Measurements from ENCODE around the gene STK32B.

STK32B gene

DNA sequence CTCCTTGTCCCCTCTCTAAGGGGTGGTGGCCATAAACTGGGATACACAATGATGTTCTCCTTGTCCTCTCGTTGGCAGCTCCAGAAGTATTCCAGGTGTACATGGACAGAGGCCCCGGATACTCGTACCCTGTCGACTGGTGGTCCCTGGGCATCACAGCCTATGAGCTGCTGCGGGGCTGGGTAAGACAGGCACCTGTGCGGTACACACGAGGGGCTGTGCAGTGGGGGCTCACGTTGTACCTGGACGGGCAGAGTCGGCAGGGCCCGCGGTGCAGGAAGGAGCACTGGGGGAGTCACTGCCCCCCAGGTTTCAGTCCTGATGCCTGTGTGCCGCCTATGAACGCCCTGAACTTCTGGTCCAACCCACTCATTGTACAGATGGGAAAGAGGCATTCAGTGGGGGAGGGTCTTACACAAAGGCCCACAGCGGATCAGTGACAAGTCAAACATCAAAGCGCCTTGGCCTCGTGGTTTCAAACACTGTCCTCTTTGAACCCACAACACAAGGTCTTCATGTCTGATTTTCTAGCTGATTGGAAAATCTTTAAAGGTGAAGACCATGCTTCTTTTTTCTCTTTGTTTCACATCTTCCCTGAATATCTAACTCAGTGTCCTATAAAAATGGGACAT, 395.4 kb downstream of the STK32B start:
- no peak for DNase-seq (ENCODE audit: low read depth)

DNA sequence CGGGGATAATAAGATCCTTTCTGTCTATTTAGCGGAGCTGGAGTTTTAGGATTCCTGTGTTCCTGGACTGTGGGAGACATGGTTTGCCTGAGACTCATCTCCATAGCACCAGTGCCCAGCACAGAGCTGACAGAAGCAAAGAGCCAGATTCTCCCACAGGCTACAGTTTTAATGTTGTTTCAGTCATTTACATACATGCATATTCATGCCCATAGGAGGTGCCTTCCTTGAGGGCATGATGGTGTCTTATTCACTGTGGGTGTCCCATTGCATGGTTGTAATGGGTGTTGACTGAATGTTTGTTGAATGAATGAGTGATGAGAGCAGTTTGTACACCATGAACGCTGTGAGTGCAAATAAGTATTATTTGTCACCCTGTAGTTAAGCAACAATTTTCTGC, 396.5 kb downstream of the STK32B start:
- DNase-seq (ENCODE audit: low read depth), result no peak

DNA sequence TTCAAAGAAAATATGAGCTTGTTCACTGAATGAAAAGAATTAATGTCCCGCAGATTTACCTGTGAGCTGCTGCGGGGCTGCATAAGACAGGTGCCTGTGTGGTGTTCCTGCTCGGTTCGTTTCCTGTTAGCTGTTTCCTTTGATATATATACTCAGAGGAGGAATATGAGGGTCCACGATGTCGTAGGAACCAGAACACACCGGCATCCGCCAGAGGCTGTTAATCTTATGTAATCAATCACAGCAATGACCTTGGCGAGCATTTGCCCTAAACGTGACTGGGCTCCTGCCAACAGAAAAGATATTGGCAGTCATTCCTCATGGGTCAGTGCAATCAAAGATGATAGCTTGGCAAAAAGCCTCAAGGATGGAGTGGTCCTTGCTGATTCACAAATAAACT, 396.9 kb downstream of the STK32B start:
- DNase-seq (ENCODE audit: low read depth), result no peak

DNA sequence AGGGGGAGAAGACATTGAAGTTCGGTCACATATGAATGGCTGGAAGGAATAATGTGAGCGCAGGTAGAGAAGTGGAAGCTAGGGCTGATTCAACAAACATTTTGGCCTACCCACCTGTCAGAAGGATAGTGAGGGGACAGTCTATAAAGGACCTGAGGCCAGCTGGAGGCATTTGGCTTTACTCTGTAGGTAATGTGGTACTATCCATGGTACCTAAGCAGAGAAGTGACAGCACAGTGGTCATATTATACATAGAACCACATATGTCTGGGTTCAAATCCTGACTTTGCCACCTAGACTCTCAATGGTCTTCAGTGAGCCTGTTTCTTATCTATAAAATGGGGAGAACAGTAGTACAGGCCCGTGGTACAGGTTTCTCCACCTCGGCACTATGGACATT, 400.0 kb downstream of the STK32B start:
- DNase-seq (ENCODE audit: low read depth), result no peak

DNA sequence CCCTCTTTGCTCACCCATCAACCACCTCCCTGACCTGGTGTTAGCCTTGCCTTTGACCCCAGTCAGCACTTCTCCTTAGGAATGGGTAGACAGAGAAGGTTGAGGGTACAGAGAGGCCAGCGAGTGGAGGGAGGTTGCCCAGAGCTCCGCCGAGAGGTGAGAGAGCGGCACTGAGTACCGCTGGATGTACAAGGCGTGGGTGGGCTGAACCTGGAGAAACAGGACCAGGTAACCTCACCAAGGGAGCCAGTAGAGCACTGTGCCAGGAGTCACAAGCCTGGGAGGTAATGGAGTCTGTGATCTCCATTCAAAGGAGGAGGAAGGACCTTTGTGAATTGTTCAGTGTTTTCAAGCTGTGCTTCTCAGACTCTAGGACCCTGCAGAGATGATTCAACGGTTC, 400.9 kb downstream of the STK32B start:
- DNase-seq (ENCODE audit: low read depth), result no peak

DNA sequence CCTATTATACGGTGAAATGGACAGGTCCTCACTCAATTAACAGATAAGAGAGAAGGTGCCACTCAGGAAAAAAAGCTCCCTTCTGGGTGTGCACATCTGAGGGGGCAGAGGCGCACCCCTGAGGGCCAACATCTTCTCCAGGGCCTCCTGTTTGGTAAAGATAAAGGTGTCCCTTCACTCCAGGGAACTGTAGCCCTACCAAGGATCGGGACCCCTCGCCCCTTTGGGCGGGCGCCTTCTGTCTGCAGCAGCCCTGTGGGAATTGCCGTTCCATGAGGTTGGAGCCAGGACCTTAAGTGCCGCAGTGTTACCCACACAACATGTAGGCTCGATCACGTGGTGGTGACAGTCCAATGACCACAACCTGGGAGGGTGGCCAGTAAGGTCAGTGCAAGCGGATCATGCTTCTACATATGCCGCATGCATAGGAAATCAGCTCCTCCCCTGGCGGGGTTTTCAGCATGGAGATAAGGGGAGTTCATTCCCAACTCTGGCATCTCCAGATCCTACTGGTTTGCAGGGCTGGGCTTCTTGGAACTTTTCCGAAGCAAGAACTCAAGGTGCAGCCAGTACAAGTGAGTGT, 403.8 kb downstream of the STK32B start:
- no peak for DNase-seq (ENCODE audit: low read depth)

DNA sequence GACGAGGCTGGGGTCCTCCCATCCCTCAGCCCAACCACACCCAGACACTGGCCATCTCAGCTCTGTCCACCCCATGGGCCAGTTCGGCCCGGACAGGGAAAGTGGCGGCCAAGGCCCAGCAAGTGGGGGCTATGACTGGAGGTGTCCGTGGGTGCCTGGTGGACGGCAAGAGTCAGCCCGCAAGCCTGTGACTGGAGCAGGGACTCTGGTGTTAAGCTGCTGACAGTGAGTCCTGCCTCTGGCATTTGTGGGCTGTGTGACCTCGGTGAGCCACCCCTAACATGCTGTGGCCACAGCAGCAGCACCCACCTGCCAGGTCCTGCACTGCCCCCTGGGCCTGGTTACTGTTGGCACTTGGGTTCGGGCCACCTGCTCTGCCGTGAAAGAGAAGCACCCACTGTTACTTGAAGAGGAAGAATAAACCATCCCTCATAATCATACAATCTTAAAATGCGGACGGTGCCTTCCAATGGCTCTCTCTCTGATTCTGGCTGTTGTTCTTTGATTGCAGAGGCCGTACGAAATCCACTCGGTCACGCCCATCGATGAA, 405.1 kb downstream of the STK32B start:
- DNase-seq (ENCODE audit: low read depth), result no peak

DNA sequence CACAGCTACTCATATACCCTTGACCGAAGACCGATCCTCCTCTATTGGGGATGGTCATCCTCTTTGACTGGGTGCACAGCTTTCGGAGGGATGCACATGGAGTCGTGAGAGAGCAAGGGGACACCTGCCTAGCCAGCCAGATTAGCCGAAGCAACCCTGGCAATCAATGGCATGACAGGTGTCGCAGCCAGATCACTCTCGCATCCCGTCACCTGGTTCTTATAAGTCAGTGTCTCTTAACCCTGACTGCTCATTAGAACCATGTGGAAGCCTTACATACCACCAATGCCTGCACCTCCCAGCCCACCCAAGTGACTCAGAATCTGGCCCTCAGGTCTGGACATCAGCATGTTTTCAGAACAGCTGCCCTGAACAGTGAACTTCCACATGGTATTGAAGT, 407.4 kb downstream of the STK32B start:
- no peak for DNase-seq (ENCODE audit: low read depth)

DNA sequence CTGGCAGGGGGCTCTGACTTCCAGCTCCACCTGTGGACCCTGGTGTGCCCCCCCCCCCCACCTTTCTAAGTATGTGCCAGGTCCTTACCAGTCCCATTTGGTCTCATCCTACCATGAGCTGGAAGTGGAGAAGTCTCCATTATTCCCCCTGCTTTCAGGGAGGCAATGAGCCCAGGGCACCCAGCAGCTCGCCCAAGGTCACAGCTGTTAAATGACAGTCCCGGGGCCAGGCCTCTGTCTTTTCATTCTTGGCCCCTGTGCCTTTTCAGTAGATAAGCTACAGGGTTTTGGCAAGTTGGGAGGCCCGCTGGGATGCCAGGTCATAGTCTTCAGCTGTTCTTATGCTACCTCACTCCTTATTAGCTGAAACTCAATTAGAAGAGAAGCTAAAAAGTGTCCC, 408.0 kb downstream of the STK32B start:
- no peak for DNase-seq (ENCODE audit: low read depth)

DNA sequence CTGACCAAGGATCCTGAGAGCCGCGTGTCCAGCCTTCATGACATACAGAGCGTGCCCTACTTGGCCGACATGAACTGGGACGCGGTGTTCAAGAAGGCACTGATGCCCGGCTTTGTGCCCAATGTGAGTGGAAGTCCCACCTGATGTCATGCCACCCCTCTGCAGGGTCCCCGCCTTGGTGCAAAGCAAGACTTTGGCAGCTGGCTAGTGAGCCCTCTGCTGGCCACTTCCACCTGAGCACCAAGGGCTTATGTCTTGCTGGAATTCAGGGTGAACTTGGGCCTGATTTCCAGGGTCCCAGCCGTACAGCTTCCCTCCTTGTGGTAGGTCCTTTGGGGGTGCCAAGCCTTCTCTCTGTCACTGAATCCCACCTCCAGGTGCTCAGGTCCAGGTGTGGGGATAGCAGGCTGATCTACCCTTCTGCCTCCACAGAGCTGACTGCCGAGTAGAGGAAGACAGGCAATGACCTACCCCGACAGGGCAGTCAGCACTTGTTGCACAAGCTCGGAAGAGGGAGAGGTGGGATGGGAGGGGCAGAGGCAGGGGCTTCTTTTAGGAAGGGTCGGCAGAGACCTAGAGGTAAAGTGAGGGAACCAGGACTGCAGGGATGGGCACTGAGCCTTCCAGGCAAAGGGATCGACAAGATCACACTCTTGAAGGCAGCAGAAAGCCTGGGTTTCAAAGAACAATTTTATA, 409.0 kb downstream of the STK32B start:
- DNase-seq (ENCODE audit: low read depth), result no peak

DNA sequence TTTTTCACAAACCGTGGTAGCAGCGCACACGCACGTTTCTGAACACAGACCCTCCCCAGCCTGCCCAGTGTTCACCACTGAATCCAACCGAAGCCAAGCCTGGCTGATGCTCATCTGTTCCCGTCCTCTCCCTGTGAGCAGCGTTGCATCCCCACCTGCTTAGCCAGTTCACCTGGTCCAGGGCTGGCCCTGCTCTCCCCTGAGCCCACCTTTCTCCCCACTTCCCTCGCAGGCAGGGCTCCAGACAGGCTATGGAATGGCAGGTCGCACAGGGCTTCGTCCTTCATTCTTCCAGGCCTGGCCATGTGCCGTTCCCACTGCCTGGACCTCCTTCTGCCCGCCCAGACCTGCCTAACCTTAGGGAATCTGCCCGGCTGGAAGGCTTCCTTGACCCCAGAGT, 410.2 kb downstream of the STK32B start:
- no peak for DNase-seq (ENCODE audit: low read depth)

DNA sequence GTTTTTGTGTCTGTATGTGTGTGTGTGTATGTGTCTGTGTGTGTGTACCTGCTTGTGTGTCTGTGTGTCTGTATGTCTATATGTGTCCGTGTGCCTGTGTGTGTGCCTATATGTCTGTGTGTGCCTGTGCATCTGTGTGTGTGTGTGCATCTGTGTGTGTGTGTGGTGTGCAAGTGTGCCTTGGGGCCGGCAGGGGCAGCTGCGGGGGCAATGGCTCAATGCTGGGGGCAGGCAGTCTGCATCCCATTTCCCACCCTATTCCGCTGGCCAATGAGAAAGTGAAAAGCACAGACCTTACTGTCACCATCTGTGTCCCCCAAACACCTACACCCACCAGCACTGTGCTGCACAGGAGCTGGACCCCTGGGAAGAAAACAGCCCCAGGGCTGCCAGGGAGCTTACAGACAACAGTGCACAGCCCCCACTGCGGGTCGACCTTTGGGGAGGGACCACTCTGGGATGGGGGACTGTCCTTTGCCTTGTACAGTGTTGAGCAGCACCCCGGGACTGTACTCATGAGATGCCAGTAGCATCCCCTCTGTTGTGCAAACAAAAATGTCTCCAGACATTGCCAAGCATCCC, 411.1 kb downstream of the STK32B start:
- no peak for DNase-seq (ENCODE audit: low read depth)

DNA sequence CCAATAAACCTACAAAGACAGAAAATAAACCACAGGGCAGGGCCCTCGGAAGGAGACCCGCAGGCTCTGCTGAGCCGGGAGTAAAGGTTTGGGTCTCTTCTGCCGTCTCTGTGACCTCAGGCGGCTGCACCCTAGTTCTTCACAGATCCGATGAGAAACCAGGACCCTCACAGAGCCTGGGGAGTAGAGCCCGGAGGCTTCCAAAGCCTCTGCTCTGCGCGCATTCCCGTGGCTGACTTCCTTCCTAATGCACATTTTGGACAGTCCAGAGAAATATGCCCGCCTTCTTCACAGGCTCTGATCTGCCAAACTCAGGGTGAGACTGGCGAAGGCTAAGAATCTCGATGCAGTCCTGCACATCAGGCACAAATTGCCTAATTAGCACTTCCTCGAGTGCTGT, 411.6 kb downstream of the STK32B start:
- no peak for DNase-seq (ENCODE audit: low read depth)

DNA sequence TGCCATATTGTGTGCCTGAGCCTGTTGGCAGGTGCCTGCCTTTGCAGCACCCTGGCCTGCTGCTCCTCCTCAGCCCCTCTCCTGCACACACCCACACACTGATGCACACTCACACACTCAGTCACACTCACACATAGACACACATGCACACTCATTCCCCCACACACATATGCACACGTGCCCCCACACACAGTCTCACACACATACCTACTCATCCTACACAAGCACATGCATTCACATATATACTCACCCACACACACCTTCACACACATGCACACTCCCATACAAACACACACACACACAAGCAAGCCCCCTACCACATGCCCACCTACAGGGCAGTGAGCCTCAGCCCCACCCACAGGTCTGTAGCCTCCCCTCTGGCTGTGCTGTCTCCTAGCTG, 412.1 kb downstream of the STK32B start:
- no peak for DNase-seq (ENCODE audit: low read depth)

DNA sequence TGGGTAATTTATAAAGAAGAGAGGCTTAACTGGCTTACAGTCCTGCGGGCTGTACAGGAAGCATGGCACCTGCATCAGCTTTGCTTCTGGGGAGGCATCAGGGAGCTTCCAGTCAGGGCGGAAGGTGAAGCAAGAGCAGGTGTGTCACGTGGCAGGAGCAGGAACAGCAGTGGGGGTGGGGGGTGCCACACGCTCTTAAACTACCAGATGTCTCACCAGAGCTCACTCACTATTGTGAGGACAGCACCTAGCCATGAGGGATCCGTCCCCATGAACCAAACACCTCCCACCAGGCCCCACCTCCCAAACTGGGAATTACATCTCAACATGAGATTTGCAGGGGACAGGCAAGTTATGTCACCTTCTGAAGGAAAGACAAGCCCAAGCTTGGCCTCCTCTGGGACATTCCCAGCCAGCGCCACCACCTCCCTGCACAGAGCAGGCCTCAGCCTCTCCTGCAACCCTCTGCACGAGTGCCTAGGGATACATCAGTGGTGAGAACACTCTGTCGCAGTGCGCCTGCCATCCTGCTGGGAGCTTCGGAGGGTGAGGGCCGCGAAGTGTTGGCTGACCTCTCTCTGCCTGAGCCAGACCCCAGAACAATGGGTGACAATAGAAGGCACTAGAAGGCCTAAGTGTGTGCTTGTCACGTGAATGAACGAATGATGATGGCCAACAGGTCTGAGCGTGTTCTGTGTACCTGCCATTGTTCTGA, 412.8 kb downstream of the STK32B start:
- no peak for DNase-seq (ENCODE audit: low read depth)

DNA sequence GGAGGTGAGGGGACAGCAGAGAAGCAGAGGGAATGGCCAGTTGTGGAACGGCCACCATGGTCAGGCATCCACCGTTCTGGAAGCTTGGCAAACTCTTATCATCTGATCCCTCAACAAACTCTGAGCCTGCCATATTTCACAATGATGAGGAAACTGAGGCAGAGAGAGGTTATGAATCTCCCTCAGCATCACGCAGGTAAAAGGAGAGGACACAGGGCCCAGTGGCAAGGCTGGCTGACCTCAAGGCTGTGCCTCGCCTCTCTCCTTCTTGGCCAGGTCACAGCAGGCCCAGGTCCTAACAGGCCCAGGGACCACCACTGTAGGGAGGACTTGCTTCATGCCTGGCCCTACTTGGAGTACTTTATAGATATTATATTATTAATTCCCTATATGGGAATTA, 414.2 kb downstream of the STK32B start:
- DNase-seq (ENCODE audit: low read depth), result no peak

DNA sequence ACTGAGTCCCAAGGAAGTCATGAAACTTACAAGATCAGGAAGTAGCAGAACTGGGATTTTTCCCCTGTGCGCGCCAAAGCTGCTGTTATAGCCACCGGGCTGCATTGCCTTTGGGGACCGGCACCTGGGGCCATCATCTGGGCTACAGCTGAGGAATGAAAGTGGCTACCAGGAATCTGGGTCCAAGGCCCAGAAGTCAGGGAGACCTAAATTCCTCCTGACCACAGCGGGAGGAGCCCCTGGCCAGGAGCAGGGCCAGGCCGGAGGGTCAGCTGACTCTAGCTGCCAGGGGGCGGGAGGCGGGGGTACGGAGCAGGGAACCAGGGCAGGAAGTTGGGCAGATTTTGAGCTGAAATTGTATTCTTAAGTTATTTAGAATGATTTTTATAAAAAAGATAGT, 414.7 kb downstream of the STK32B start:
- DNase-seq (ENCODE audit: low read depth), result no peak

DNA sequence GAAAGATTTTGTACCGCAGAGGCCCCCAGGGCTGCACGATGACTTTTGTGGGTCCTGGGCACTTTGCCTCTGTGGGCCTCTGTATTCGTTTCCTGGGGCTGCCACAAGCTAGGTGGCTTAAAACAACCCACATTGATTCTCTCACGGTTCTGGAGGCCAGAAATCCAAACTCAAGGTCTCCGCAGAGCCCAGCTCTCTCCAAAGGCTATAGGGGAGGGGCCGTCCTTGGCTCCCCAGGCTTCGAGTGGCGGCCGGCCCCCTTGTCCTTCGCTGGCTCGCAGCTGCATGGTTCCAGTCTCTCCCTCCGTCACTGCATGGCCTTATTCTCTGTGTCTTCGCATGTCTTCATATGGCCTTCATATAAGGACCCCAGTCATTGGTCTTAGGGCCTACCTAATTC, 415.8 kb downstream of the STK32B start:
- no peak for DNase-seq (ENCODE audit: low read depth)

DNA sequence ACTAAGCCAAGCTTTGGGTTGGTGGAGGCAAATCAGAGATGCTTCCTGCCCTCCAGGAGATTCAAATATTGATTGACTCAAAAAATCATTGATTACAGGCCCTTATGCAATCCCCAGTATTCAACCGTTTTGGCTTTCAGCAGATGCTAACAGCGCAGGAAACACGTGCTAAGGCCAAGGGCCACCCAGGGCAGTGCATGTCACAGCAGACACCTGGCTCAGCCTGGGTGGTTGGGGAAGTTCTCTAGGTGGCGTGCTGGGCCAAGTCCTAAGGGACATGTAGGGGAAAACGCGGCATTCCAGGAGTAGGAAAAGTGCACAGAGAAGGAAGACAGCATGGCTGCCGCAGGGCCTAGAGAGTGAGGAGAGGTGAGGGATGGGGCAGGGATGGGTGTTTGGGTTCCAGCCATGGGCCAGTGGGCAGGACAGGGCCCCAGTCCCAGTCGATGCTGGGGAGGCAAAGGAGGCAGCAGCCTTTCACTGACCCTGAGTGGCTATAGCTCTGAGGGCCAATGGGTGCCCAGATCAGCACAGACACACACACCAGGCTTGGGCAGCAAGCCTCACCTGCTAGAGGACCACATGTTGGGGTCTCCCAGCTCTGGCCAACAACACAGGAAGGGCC, 418.0 kb downstream of the STK32B start:
- DNase-seq (ENCODE audit: low read depth), result no peak

DNA sequence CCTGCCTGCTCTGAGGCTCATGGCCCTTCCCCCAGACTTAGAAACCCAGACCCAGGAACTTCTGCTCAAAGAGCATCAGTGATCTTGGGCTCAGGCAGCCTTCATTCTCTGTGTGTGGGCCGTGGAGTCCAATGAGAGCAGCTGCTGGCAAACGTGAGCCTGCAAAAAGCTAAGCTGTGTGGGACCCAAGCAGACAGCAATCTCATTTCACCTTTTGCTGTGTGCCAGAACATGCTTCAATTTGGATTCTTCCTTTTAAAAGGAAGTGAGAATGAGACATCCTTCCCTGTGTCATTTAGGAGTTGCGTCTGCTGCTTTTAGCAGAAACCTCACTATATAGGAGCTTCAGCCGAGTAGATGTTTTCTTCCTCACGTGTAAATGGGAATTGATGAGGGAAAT, 418.6 kb downstream of the STK32B start:
- no peak for DNase-seq (ENCODE audit: low read depth)

DNA sequence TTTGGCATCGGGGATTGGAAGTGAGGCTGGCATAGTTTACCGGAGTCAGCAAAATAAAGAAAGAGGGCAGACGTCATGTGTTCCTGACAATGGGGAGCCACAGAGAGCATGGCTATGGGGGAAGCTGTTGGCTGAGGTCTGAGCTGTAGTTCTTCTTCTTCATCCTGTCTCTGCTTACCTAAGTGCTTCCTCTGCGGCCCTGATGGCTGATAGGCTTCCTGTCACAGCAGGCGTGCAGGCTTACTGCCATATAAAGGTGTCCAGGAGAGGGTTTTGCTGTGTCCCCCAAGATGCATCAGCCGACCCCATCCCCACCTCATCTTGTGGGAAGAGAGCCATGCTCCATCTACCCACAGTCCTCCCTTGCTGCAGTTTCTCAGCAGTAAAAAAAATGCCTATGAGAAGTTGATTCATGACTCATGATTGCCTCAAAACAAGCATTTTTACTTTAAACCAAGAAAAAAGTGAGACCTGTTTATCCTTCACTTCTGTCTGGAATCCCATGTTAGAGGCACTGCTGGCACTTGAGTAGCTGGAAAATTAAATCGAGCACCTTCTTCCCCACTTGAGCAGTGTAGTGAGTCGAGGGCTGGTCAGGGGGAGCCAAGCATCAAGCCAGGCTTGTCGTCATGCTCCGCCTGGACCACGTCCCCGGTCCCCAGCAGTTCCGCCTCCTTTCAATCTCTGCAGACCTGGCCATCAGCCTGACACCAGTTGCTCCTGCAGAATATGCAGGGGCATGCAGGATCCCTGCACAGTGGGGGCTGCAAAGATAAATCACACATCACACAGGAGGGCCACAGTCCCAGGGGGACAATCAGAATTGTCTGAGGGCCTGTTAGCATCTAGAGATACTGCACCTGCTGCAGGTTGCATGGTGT, 419.3 kb downstream of the STK32B start:
- no peak for DNase-seq (ENCODE audit: low read depth)
